ENCODE measurements around the gene ZNF567.

Gene ZNF567

DNA sequence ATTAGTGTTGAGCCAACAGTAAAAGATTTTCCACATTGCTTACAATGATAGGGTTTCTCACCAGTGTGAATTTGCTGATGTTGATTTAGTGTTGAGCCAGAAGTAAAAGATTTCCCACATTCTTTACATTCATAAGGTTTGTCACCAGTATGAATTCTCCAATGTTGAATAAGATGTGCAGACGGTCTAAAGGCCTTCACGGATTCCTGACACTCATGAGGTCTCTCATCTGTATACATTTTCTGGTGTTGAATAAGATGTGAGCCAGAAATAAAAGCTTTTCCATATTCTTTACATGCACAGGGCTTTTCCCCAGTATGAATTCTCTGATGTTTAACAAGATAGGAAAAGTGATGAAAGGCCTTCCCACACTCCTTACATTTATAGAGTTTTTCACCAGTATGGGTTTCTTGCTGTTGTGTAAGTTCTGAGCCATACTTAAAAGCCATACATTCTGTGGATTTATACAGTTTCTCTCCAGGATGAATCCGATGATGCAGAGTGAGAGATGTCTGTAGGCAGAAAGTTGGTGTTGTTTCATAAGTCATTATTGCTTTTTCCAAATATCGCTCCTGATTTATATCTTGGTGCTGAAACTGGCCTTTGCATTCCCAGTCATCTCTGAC, 62.8 kb downstream of the ZNF567 start:
- no peak for DNase-seq (ENCODE audit: low spot score)

Data from iPS-NIHi11 (cell line).